H9 (cell line): Measurements from ENCODE around the gene RALGAPA2. TPM values are rescaled to one million over a fixed set of nuclear protein-coding genes. Genes with fewer than 3 reads are reported as not detected.

Experiments used
- DNase-seq: peaks from one replicate; pipeline ENCODE4 v3.0.0-alpha.2; 2017
- H2AFZ ChIP-seq: one replicate; pipeline ENCODE4 v1.6.1; 2013; ENCODE audit warnings: mild to moderate bottlenecking, low read length, control low read depth, moderate library complexity
- H2AK5ac ChIP-seq: 2 replicates; pipeline ENCODE4 v1.6.1; 2013; ENCODE audit warnings: low read length, control low read depth, mixed read lengths; ENCODE audit not compliant: insufficient read length
- H2BK120ac ChIP-seq: one replicate; pipeline ENCODE4 v1.6.1; 2013; ENCODE audit warnings: low read depth, mild to moderate bottlenecking, low read length, control low read depth, inconsistent platforms; ENCODE audit not compliant: poor library complexity, severe bottlenecking
- H2BK12ac ChIP-seq: 2 replicates; pipeline ENCODE4 v1.6.1; 2013; ENCODE audit warnings: low read length, control low read depth, mixed read lengths, low read depth; ENCODE audit not compliant: insufficient read length
- H2BK15ac ChIP-seq: 2 replicates; pipeline ENCODE4 v1.6.1; 2013; ENCODE audit warnings: low read depth, low read length, control low read depth
- H2BK20ac ChIP-seq: one replicate; pipeline ENCODE4 v1.6.1; 2013; ENCODE audit warnings: low read depth, mild to moderate bottlenecking, low read length, control low read depth, inconsistent platforms; ENCODE audit not compliant: poor library complexity, severe bottlenecking
- H2BK5ac ChIP-seq: 2 replicates; pipeline ENCODE4 v1.6.1; 2013; ENCODE audit warnings: low read length, control low read depth, mixed read lengths; ENCODE audit not compliant: insufficient read length
- H3K14ac ChIP-seq: 2 replicates; pipeline ENCODE4 v1.6.1; 2013; ENCODE audit warnings: low read length, control low read depth; ENCODE audit not compliant: insufficient read depth
- H3K18ac ChIP-seq: 2 replicates; pipeline ENCODE4 v1.6.1; 2013; ENCODE audit warnings: low read depth, mild to moderate bottlenecking, mixed read lengths, low read length, control low read depth; ENCODE audit not compliant: insufficient read length
- H3K23ac ChIP-seq: 2 replicates; pipeline ENCODE4 v1.6.1; 2013; ENCODE audit warnings: low read length, control low read depth, mixed read lengths, low read depth; ENCODE audit not compliant: insufficient read length
- H3K23me2 ChIP-seq: 2 replicates; pipeline ENCODE4 v1.6.1; 2013; ENCODE audit warnings: low read depth, mild to moderate bottlenecking, mixed read lengths, low read length, control low read depth; ENCODE audit not compliant: insufficient read length, poor library complexity, severe bottlenecking
- H3K27ac ChIP-seq: 2 replicates; pipeline ENCODE4 v1.5.1; 2013; ENCODE audit warnings: low read length, control low read depth, mixed read lengths, low read depth; ENCODE audit not compliant: insufficient read length
- H3K27me3 ChIP-seq: 2 replicates; pipeline ENCODE4 v1.6.1; 2013; ENCODE audit warnings: low read length, control low read depth, inconsistent platforms; ENCODE audit not compliant: insufficient read depth
- H3K4ac ChIP-seq: 2 replicates; pipeline ENCODE4 v1.6.1; 2013; ENCODE audit warnings: low read depth, mild to moderate bottlenecking, control low read depth, inconsistent platforms, low read length, moderate library complexity
- H3K4me1 ChIP-seq: 2 replicates; pipeline ENCODE4 v1.6.1; 2013; ENCODE audit warnings: low read length, control low read depth, inconsistent platforms; ENCODE audit not compliant: insufficient read depth
- H3K4me2 ChIP-seq: 2 replicates; pipeline ENCODE4 v1.6.1; 2013; ENCODE audit warnings: low read length, control low read depth, mixed read lengths; ENCODE audit not compliant: insufficient read length, insufficient read depth
- H3K56ac ChIP-seq: 2 replicates; pipeline ENCODE4 v1.6.1; 2013; ENCODE audit warnings: low read depth, mild to moderate bottlenecking, mixed read lengths, low read length, control low read depth; ENCODE audit not compliant: insufficient read length
- H3K79me1 ChIP-seq: 2 replicates; pipeline ENCODE4 v1.6.1; 2013; ENCODE audit warnings: low read depth, mild to moderate bottlenecking, moderate library complexity, low read length, control low read depth, inconsistent platforms; ENCODE audit not compliant: insufficient read depth, poor library complexity, severe bottlenecking
- H3K79me2 ChIP-seq: 2 replicates; pipeline ENCODE4 v1.6.1; 2013; ENCODE audit warnings: low read length, control low read depth, inconsistent platforms; ENCODE audit not compliant: insufficient read depth
- H3K9ac ChIP-seq: 2 replicates; pipeline ENCODE4 v1.6.1; 2013; ENCODE audit warnings: low read length, control low read depth, mixed read lengths; ENCODE audit not compliant: insufficient read length; ENCODE audit errors: extremely low read depth
- H3K9me3 ChIP-seq: one replicate; pipeline ENCODE4 v1.6.1; 2013; ENCODE audit warnings: low read depth, low read length, inconsistent platforms; ENCODE audit not compliant: control insufficient read depth
- H3T11ph ChIP-seq: one replicate; pipeline ENCODE4 v1.6.1; 2013; ENCODE audit warnings: mild to moderate bottlenecking, low read length, control low read depth, inconsistent platforms
- H4K20me1 ChIP-seq: one replicate; pipeline ENCODE4 v1.6.1; 2013; ENCODE audit not compliant: control insufficient read depth, insufficient read length, insufficient read depth
- H4K5ac ChIP-seq: 2 replicates; pipeline ENCODE4 v1.6.1; 2013; ENCODE audit warnings: low read depth, mild to moderate bottlenecking, mixed read lengths, low read length, control low read depth; ENCODE audit not compliant: insufficient read length
- H4K8ac ChIP-seq: replicated peaks from 2 replicates; pipeline ENCODE4 v1.6.1; 2013; ENCODE audit warnings: low read length, control low read depth, mixed read lengths, low read depth; ENCODE audit not compliant: insufficient read length
- H4K91ac ChIP-seq: 2 replicates; pipeline ENCODE4 v1.6.1; 2013; ENCODE audit warnings: low read depth, mild to moderate bottlenecking, moderate library complexity, mixed read lengths, low read length, control low read depth; ENCODE audit not compliant: insufficient read length
- H3K27ac Mint-ChIP-seq, 3 experiments: 2 replicates in 2 of 3; 3 replicates in 1 of 3; pipeline ENCODE4 v1.8.0; 2020 to 2021; ENCODE audit warnings: mixed read lengths in 3 of 3, mild to moderate bottlenecking in 1 of 3, moderate library complexity in 1 of 3
- H3K27me3 Mint-ChIP-seq: 2 replicates; pipeline ENCODE4 v1.8.0; 2021; ENCODE audit warnings: low read depth, mild to moderate bottlenecking, moderate library complexity, mixed read lengths
- H3K36me3 Mint-ChIP-seq, 3 experiments: 2 replicates in 2 of 3; 3 replicates in 1 of 3; pipeline ENCODE4 v1.8.0; 2020 to 2021; ENCODE audit warnings: low read depth in 3 of 3, mixed read lengths in 3 of 3; ENCODE audit not compliant: insufficient read depth in 1 of 3
- H3K4me1 Mint-ChIP-seq, 2 experiments: 2 replicates each; pipeline ENCODE4 v1.8.0; 2020; ENCODE audit warnings: mixed read lengths in 2 of 2
- H3K4me3 Mint-ChIP-seq, 2 experiments: 2 replicates in 1 of 2; 3 replicates in 1 of 2; pipeline ENCODE4 v1.8.0; 2020 to 2021; ENCODE audit warnings: mild to moderate bottlenecking in 2 of 2, mixed read lengths in 2 of 2, moderate library complexity in 1 of 2
- H3K9me3 Mint-ChIP-seq, 2 experiments: 2 replicates in 1 of 2; 3 replicates in 1 of 2; pipeline ENCODE4 v1.8.0; 2020; ENCODE audit warnings: mild to moderate bottlenecking in 2 of 2, mixed read lengths in 2 of 2, moderate library complexity in 1 of 2
- WGBS: extraction: QIAGEN DNeasy Blood & Tissue Kit; methylation state at CpG from one replicate; pipeline ENCODE4 v1.1.7; 2013; ENCODE audit warnings: missing lambda C conversion rate, low lambda C conversion rate, mixed read lengths; ENCODE audit not compliant: insufficient read length; ENCODE audit errors: extremely low coverage; 5-methylcytosine and 5-hydroxymethylcytosine counted together
- total RNA-seq: library from RNA; stranded (reverse); gene quantifications from 2 replicates; pipeline ENCODE4 v1.2.1, GENCODE V29; 2021
- TF ChIP-seq, protein P1 (sequence below): fragments of 200-600 bp; sonication (generic); conservative IDR thresholded peaks from 3 replicates; pipeline ENCODE4 v1.8.0; 2021; ENCODE audit warnings: antibody characterized with exemption, mild to moderate bottlenecking

RALGAPA2 gene
- total RNA-seq, 1 experiment from 2014 or later, result 16.6 TPM

DNA sequence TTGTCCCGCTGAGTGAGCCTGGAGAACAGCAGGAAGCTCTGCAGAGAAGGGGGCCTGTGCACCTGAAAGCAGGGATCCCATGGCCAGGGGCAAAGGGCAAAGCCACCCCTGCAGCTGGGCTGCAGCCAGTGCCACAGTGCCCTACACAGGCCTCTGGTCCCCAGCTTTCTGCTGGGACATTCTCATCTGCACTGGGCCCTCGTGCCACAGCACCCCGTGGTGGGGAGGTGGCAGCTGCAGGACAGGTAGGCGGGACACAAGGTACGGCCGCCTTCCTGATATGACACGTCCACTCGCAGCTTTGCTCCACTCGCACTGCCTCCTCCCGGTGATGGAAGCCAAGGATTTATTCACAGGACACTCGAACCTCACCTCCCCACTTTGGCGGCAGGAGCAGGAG, 317.4 kb downstream of the RALGAPA2 start:
- H4K8ac ChIP-seq, result no peak overlapping the region
- no peak overlapping the region for H2BK5ac ChIP-seq
- no peak overlapping the region for H2AFZ ChIP-seq
- Mint-ChIP-seq H3K36me3 (peaks cover 0 to 9% (median 0%) of the 10 kb centered on the region in 3 experiments; a peak in 2 of 7 replicates), H3K27me3 (peaks cover 2% of the 10 kb centered on the region), H3K27ac (no peak overlapping the region), H3K9me3 (no peaks in the 10 kb centered on the region), H3K4me1 (peaks cover 13 to 22% of the 10 kb centered on the region in 2 experiments), H3K4me3 (no peak overlapping the region)
- H3K9ac ChIP-seq, result no peak overlapping the region
- no peaks in the 10 kb centered on the region for H3K4me1 ChIP-seq
- H3K79me1 ChIP-seq, result no peaks in the 10 kb centered on the region
- no peak overlapping the region for H2BK20ac ChIP-seq
- WGBS, result no CpG with 5 or more reads among the region's 12 CpGs
- H4K5ac ChIP-seq, result no peak overlapping the region
- no peaks in the 10 kb centered on the region for H3K9me3 ChIP-seq
- no peak overlapping the region for H2BK15ac ChIP-seq
- TF ChIP-seq, protein P1, sequence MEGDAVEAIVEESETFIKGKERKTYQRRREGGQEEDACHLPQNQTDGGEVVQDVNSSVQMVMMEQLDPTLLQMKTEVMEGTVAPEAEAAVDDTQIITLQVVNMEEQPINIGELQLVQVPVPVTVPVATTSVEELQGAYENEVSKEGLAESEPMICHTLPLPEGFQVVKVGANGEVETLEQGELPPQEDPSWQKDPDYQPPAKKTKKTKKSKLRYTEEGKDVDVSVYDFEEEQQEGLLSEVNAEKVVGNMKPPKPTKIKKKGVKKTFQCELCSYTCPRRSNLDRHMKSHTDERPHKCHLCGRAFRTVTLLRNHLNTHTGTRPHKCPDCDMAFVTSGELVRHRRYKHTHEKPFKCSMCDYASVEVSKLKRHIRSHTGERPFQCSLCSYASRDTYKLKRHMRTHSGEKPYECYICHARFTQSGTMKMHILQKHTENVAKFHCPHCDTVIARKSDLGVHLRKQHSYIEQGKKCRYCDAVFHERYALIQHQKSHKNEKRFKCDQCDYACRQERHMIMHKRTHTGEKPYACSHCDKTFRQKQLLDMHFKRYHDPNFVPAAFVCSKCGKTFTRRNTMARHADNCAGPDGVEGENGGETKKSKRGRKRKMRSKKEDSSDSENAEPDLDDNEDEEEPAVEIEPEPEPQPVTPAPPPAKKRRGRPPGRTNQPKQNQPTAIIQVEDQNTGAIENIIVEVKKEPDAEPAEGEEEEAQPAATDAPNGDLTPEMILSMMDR, result no peak
- H3K4ac ChIP-seq, result no peak overlapping the region
- H4K20me1 ChIP-seq, result no peaks in the 10 kb centered on the region
- no peak overlapping the region for H3K23ac ChIP-seq
- no peak overlapping the region for H3K56ac ChIP-seq
- DNase-seq, result no peak
- H2AK5ac ChIP-seq, result no peak overlapping the region
- no peak overlapping the region for H2BK12ac ChIP-seq
- no peak overlapping the region for H3K18ac ChIP-seq
- H3K14ac ChIP-seq, result no peak overlapping the region; the same call in 1 of the 2 replicates
- no peak overlapping the region for H4K91ac ChIP-seq
- H2BK120ac ChIP-seq, result no peak overlapping the region
- H3K23me2 ChIP-seq, result no peaks in the 10 kb centered on the region
- H3K27me3 ChIP-seq, result no peaks in the 10 kb centered on the region
- H3K27ac ChIP-seq, result no peak overlapping the region
- no peaks in the 10 kb centered on the region for H3K79me2 ChIP-seq
- no peak overlapping the region for H3K4me2 ChIP-seq
- H3T11ph ChIP-seq, result no peak overlapping the region
